Camera-type eye (tissue), 1 donor: ENCODE results near the gene ALKBH2. TPM values are rescaled to one million over a fixed set of nuclear protein-coding genes. Genes with fewer than 3 reads are reported as not detected.

ENCODE experiments used
- total RNA-seq: library from RNA; depleted of rRNA; stranded (reverse); fragments of >200 nt; gene quantifications from one replicate; pipeline ENCODE4 v1.2.3, GENCODE V29; 2014

ALKBH2 gene
- 16.9 TPM for total RNA-seq

DNA sequence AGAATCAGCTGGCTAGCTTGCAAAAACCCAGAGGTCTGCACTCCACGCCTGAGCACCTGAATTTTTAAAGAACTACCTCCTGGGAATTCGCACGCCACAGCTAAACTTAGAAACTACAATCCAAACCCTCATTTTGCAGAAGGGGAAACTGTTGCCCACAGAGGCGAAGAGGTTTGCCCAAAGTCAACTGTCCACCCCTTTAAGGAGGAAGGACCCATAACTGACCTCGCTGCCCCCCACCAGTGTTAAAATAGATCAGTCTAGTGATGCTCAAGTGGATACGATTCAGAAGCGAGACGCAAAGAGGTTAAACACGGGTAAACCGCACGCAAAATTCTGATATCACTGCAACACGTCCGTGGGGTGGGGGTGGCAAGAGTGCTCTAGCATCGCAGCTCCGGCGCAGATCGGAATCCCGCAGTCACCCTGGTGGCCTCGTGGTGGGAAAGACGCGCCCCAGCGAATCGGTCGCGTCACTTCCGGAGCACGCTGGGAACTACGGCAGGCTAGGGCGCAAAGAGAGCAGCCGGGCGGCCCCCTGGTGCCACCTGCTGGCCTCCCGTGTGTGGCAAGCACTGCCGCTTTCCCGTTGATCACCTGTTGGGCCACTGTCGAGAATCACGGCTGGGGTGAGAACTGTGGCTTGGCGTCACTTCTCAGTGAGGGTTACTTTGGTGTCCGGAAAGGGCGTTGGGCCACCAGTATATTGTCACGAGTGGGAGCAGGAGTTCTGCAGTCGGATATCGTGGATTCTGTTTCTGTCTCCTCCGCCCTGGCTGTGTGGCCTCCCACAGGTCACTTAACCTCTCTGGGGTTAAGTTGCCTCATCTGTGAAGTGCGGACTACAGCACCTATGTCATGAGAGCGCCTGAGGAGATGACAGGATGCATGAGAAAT lies at the start of gene ALKBH2:
Gene ALKBH2, minus strand, starts transcription at position 451 of the 897 bp plus-strand sequence. CDS start 686 bp downstream, outside the sequence.

DNA sequence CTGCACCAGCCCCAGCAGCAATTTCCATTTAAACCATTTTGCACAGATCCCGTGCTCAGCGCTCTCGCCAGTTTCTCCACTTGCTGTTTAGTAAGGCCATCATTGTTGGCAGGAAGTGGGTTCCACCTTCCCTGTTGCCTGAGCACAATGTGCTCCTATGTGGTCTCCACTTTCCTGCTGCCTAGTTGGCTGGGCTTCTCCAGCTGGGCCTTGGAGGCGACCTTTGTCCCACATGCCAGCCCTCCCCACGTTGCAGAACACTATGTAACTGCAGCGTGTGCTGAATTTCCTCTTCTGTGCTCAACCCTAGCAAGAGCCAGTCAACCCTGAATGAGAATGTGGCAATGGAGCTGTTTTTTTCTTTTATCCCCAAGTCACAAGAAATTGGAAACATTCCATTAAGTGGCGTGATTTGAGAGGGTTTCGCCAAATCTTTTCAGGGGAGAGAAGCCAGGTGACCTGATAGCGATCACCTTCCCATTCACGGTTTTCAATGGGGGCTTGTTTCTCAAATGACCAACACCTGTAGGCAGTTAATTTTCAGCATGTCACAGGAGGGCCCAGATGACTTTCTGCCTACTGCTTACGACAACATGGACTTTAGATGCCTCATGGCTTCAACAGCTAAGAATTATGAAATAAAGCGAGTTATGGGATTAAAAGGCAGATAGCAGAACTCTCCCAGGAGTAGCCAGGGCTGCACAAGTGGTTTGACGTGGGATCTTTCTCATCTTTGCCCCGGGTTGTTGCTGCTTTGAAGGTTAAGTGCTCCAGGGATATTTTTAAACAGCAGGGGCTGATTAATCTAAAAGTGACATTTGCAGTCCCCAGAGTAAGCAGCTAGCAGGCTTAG lies 22.7 kb upstream of the ALKBH2 start, which contains the start of gene ACACB:
Gene ACACB, plus strand, starts transcription at position 830 of the 853 bp plus-strand sequence. CDS start 22,819 bp downstream, outside the sequence.

DNA sequence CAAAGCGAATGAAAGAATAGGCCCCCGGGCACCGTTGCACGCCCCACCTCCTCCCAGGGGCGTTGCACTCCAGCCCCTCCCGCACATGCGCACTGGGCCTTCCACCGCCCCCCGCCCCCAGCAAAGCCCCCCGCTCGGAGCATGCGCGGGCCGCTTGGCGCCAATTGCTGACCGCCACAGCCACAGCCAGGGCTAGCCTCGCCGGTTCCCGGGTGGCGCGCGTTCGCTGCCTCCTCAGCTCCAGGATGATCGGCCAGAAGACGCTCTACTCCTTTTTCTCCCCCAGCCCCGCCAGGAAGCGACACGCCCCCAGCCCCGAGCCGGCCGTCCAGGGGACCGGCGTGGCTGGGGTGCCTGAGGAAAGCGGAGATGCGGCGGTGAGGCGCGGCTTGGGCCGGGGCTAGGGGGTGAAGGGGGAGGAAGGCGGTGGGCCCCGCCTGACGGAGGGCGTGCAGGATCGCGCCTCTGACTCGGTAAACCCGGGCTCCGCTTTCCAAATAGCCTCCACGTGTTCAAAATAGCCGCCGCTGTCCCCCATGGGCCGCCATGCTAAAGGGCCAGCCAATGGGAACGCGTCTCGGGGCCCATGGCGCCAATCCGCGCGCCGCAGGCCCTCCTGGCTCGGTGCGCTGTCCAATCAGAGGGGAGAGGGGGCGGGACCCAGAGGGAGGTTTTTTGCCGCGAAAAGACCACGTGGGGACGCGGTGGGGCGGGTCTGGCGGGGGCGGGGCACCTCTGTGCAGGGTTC lies 4.3 kb upstream of the ALKBH2 start, which contains the start of gene UNG:
Gene UNG, plus strand, starts transcription at position 163 of the 748 bp plus-strand sequence. Its CDS starts 83 bp downstream, at position 246.

DNA sequence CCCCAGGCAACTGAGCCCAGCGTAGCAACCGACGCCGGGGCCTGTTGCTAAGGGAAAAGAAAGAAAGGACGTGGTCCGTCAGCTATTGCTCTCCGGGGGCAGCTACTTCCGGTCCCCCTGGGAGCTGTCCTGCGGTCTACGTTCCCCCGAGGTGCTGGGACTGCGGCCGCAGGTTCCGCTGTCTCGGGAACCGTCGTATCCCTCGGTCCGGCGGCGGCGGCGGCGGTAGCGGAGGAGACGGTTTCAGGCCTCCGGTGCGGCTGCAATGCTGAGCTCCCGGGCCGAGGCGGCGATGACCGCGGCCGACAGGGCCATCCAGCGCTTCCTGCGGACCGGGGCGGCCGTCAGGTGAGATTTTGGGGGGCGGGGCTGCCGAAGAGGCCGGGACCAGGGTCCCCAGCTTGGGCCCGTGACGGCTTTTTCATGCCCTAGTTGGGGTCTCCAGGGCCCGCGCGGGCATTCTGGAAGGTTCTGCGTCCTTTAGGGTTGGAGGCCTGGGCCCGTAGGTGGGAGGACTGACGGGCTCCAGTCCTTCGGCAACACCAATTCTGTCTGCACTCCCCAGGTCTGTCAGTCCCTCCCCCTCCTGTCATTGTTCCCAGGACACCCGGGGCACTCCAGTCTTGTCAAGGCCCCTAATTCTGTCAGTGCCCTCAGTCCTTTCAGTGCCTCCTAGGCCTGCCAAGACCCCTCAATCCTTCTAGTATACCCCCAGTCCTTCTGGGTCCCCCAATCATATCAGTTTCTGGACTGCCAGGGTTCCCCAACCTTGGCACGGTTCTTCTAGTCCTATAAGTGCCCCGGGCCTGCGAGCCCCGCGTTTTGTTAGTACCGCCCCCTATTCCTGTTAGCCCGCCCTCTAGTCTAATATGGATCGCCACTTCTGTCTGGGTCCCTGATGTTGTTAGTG lies 40.6 kb downstream of the ALKBH2 start, which contains the start of gene USP30:
Gene USP30, plus strand, starts transcription at position 163 of the 910 bp plus-strand sequence. Its CDS starts 103 bp downstream, at position 266.

Other genes starting within 250 kb of the ALKBH2 start
- 21.7 TPM for gene SSH1, start 235.9 kb downstream of the ALKBH2 start, total RNA-seq
- gene DAO, start 213.4 kb downstream of the ALKBH2 start, total RNA-seq, result not detected
- 21.6 TPM for gene SVOP, start 72.4 kb downstream of the ALKBH2 start, total RNA-seq
- 32.4 TPM for gene USP30, start 40.9 kb downstream of the ALKBH2 start, total RNA-seq
- gene UNG, start 4.1 kb upstream of the ALKBH2 start, total RNA-seq, result 31.3 TPM
- gene ACACB, start 23.1 kb upstream of the ALKBH2 start, total RNA-seq, result 28.3 TPM
- 3.4 TPM for gene FOXN4, start 215.8 kb upstream of the ALKBH2 start, total RNA-seq